H1 (cell line): ENCODE measurements around the gene KIAA1755. TPM values are rescaled to one million over a fixed set of nuclear protein-coding genes. Genes with fewer than 3 reads are reported as not detected.

Source experiments
- CTCF ChIA-PET: fragments of 300-600 bp; sonication (Branson Sonifier 250); formaldehyde crosslinking; loops from one replicate; lab custom pipeline; 2021; ENCODE audit not compliant: partially characterized antibody; lab: Charles Lee
- POLR2A ChIA-PET: fragments of 300-600 bp; sonication (Branson Sonifier 250); formaldehyde crosslinking; loops from one replicate; lab custom pipeline; 2021; ENCODE audit warnings: inconsistent platforms; ENCODE audit not compliant: partially characterized antibody; lab: Charles Lee
- DNase-seq, 2 experiments: peaks; one replicate each; pipeline versions ENCODE4 v3.0.0 to v3.0.0-alpha.2; 2010 to 2022; ENCODE audit warnings: low spot score in 2 of 2, low read depth in 1 of 2, mixed read lengths in 1 of 2
- FAIRE-seq: peaks from 2 replicates; lab custom pipeline; 2011; peaks lifted over from hg19 to GRCh38; lab: Jason Lieb, UNC
- H2AFZ ChIP-seq: 2 replicates; pipeline ENCODE4 v1.8.1; 2012; ENCODE audit warnings: low read length, inconsistent platforms
- H2AK5ac ChIP-seq: 2 replicates; pipeline ENCODE4 v1.6.1; 2013; ENCODE audit warnings: low read depth, low read length
- H2BK120ac ChIP-seq: replicated peaks from 2 replicates; pipeline ENCODE3; 2013; ENCODE audit warnings: low read depth, low read length, inconsistent platforms
- H2BK12ac ChIP-seq: 2 replicates; pipeline ENCODE4 v1.6.1; 2013; ENCODE audit warnings: low read depth, low read length
- H2BK15ac ChIP-seq: 2 replicates; pipeline ENCODE4 v1.6.1; 2013; ENCODE audit warnings: low read length
- H2BK20ac ChIP-seq: 2 replicates; pipeline ENCODE4 v1.6.1; 2013; ENCODE audit warnings: low read length
- H2BK5ac ChIP-seq: 2 replicates; pipeline ENCODE4 v1.6.1; 2013; ENCODE audit warnings: low read depth, low read length
- H3K14ac ChIP-seq: 2 replicates; pipeline ENCODE4 v1.6.1; 2013; ENCODE audit warnings: inconsistent platforms; ENCODE audit not compliant: insufficient read length
- H3K18ac ChIP-seq: 2 replicates; pipeline ENCODE4 v1.6.1; 2013; ENCODE audit warnings: low read length; ENCODE audit errors: extremely low read depth
- H3K23ac ChIP-seq: 2 replicates; pipeline ENCODE4 v1.6.1; 2013; ENCODE audit warnings: inconsistent platforms; ENCODE audit not compliant: insufficient read length
- H3K23me2 ChIP-seq: 2 replicates; pipeline ENCODE4 v1.6.1; 2013; ENCODE audit warnings: low read depth, low read length
- H3K27ac ChIP-seq: 2 replicates; pipeline ENCODE4 v1.6.1; 2011; ENCODE audit warnings: low read depth, low read length, inconsistent platforms
- H3K27me3 ChIP-seq, 4 experiments: replicated peaks in 1 of 4; 1 replicate in 1 of 4; 2 replicates in 3 of 4; pipeline versions ENCODE4 v1.6.1 to v1.8.1; 2011 to 2013; ENCODE audit warnings: low read length in 3 of 4, mild to moderate bottlenecking in 3 of 4, inconsistent platforms in 2 of 4, mixed read lengths in 2 of 4, moderate library complexity in 1 of 4; ENCODE audit not compliant: control insufficient read depth in 3 of 4, insufficient read depth in 3 of 4; ENCODE audit errors: extremely low read depth in 1 of 4
- H3K36me3 ChIP-seq, 4 experiments: 2 replicates each; pipeline versions ENCODE4 v1.6.1 to v1.8.1; 2011 to 2013; ENCODE audit warnings: mild to moderate bottlenecking in 4 of 4, low read length in 3 of 4, moderate library complexity in 2 of 4, control low read depth in 1 of 4, inconsistent platforms in 1 of 4; ENCODE audit not compliant: insufficient read depth in 4 of 4, control insufficient read depth in 2 of 4
- H3K4ac ChIP-seq: replicated peaks from 2 replicates; pipeline ENCODE3; 2013; ENCODE audit warnings: low read length, low read depth, mixed read lengths, inconsistent platforms; ENCODE audit not compliant: insufficient read length
- H3K4me1 ChIP-seq, 4 experiments: replicated peaks in 1 of 4; 1 replicate in 1 of 4; 2 replicates in 3 of 4; pipeline versions ENCODE4 v1.6.1 to v1.8.1; 2011 to 2013; ENCODE audit warnings: low read length in 3 of 4, inconsistent platforms in 2 of 4, mixed read lengths in 1 of 4; ENCODE audit not compliant: insufficient read depth in 4 of 4, control insufficient read depth in 3 of 4
- H3K4me2 ChIP-seq, 2 experiments: 2 replicates each; pipeline versions ENCODE4 v1.6.1 to v1.8.1; 2011 to 2013; ENCODE audit warnings: low read depth in 2 of 2, low read length in 2 of 2, control low read depth in 1 of 2, inconsistent platforms in 1 of 2, mild to moderate bottlenecking in 1 of 2; ENCODE audit not compliant: insufficient read depth in 1 of 2
- H3K4me3 ChIP-seq, 4 experiments: fragments of 200-600, 300-600 bp in 1 of 4; sonication (generic), shearing (Covaris generic), sonication (Bioruptor Twin) in 1 of 4; 2 replicates each; pipeline versions ENCODE4 v1.5.1 to v1.8.1; 2011 to 2016; ENCODE audit warnings: low read length in 4 of 4, low read depth in 3 of 4, control low read depth in 2 of 4, inconsistent platforms in 2 of 4, mild to moderate bottlenecking in 2 of 4, mixed read lengths in 1 of 4, moderate library complexity in 1 of 4; ENCODE audit not compliant: insufficient read depth in 2 of 4; ENCODE audit errors: extremely low read depth in 1 of 4
- H3K56ac ChIP-seq: replicated peaks from 2 replicates; pipeline ENCODE3; 2013; ENCODE audit warnings: low read depth, mild to moderate bottlenecking, mixed read lengths, low read length, inconsistent platforms; ENCODE audit not compliant: insufficient read length
- H3K79me1 ChIP-seq: 2 replicates; pipeline ENCODE4 v1.6.1; 2013; ENCODE audit warnings: low read depth, low read length, control low read depth
- H3K79me2 ChIP-seq, 2 experiments: 2 replicates each; pipeline versions ENCODE4 v1.6.1 to v1.8.1; 2012 to 2013; ENCODE audit warnings: low read length in 2 of 2, mild to moderate bottlenecking in 2 of 2, inconsistent platforms in 1 of 2; ENCODE audit not compliant: insufficient read depth in 2 of 2, control insufficient read depth in 1 of 2
- H3K9ac ChIP-seq, 4 experiments: replicated peaks in 1 of 4; 1 replicate in 1 of 4; 2 replicates in 3 of 4; pipeline versions ENCODE4 v1.6.1 to v1.8.1; 2011 to 2013; ENCODE audit warnings: low read depth in 3 of 4, low read length in 3 of 4, control low read depth in 2 of 4, mild to moderate bottlenecking in 2 of 4, moderate library complexity in 2 of 4, inconsistent platforms in 1 of 4; ENCODE audit errors: extremely low read depth in 1 of 4
- H3K9me3 ChIP-seq, 2 experiments: 2 replicates each; pipeline versions ENCODE4 v1.6.1 to v1.8.1; 2012 to 2013; ENCODE audit warnings: mild to moderate bottlenecking in 2 of 2, moderate library complexity in 2 of 2, control low read depth in 1 of 2, inconsistent platforms in 1 of 2, low read depth in 1 of 2, low read length in 1 of 2, mixed read lengths in 1 of 2; ENCODE audit not compliant: insufficient read depth in 2 of 2
- H4K20me1 ChIP-seq, 2 experiments: replicated peaks in 1 of 2; 2 replicates each; pipeline versions ENCODE3 to v1.8.1; 2011 to 2013; ENCODE audit warnings: inconsistent platforms in 2 of 2, low read length in 2 of 2, mild to moderate bottlenecking in 1 of 2; ENCODE audit not compliant: insufficient read depth in 2 of 2, control insufficient read depth in 1 of 2
- H4K5ac ChIP-seq: 2 replicates; pipeline ENCODE4 v1.6.1; 2013; ENCODE audit warnings: low read length, low read depth, mixed read lengths, inconsistent platforms; ENCODE audit not compliant: insufficient read length
- H4K8ac ChIP-seq: 2 replicates; pipeline ENCODE4 v1.8.0; 2013; ENCODE audit warnings: mild to moderate bottlenecking, moderate library complexity, low read length, inconsistent platforms; ENCODE audit not compliant: insufficient read depth; ENCODE audit errors: extremely low read depth
- H4K91ac ChIP-seq: replicated peaks from 2 replicates; pipeline ENCODE3; 2013; ENCODE audit warnings: low read length, mixed read lengths, inconsistent platforms; ENCODE audit not compliant: insufficient read length
- CHD1 ChIP-seq: IDR thresholded peaks from 2 replicates; pipeline ENCODE4 v1.6.1; 2012; ENCODE audit warnings: low read depth, low read length, improper control_type of control experiment
- EP300 ChIP-seq, 2 experiments: IDR thresholded peaks; 1 replicate in 1 of 2; 2 replicates in 1 of 2; pipeline ENCODE4 v1.6.1; 2011 to 2012; ENCODE audit warnings: low read depth in 2 of 2, low read length in 2 of 2, mild to moderate bottlenecking in 2 of 2, borderline replicate concordance in 1 of 2, inconsistent platforms in 1 of 2, moderate library complexity in 1 of 2
- FOSL1 ChIP-seq: IDR thresholded peaks from 2 replicates; pipeline ENCODE4 v1.6.1; 2011; ENCODE audit warnings: mild to moderate bottlenecking, low read depth, low read length, moderate library complexity; ENCODE audit not compliant: insufficient read depth
- NRF1 ChIP-seq: IDR thresholded peaks from 2 replicates; pipeline ENCODE4 v1.6.1; 2011; ENCODE audit warnings: mild to moderate bottlenecking, low read depth, low read length, improper control_type of control experiment
- RFX5 ChIP-seq: IDR thresholded peaks from 2 replicates; pipeline ENCODE4 v1.6.1; 2011; ENCODE audit warnings: low read depth, low read length, improper control_type of control experiment, borderline replicate concordance
- SP2 ChIP-seq: IDR thresholded peaks from 2 replicates; pipeline ENCODE4 v1.6.1; 2012; ENCODE audit warnings: mild to moderate bottlenecking, low read length, inconsistent platforms
- SRF ChIP-seq: IDR thresholded peaks from 2 replicates; pipeline ENCODE4 v1.6.1; 2011; ENCODE audit warnings: mild to moderate bottlenecking, low read depth, low read length, moderate library complexity
- WGBS, 2 experiments: shearing (Covaris generic) in 1 of 2; methylation state at CpG; one replicate each; pipeline versions ENCODE4 v1.1.6 to v1.1.7; 2013 to 2015; ENCODE audit warnings: low lambda C conversion rate in 2 of 2, mixed read lengths in 2 of 2, inconsistent platforms in 1 of 2, low coverage in 1 of 2, missing lambda C conversion rate in 1 of 2; ENCODE audit not compliant: insufficient replicate concordance in 2 of 2, insufficient coverage in 1 of 2, insufficient read length in 1 of 2; ENCODE audit errors: extremely low coverage in 1 of 2, missing lambda C conversion rate in 1 of 2; 5-methylcytosine and 5-hydroxymethylcytosine counted together
- polyA plus RNA-seq, 7 experiments: library from polyadenylated mRNA; depleted of rRNA in 3 of 7; stranded (reverse) in 5 of 7; unstranded in 2 of 7; fragments of >200 nt in 5 of 7; fragments of 200-250 nt in 2 of 7; gene quantifications; 1 replicate in 5 of 7; 2 replicates in 1 of 7; 4 replicates in 1 of 7; pipeline versions ENCODE4 v1.2.1 to v1.2.3, GENCODE V29; 2011 to 2013; ENCODE audit warnings: missing spikeins in 2 of 7, mixed read lengths in 2 of 7
- total RNA-seq: library from RNA; stranded (reverse); fragmentation: NEBNext Ultra II Directional; extraction: Animal tissue kit (Norgen Biotek cat#: 25700); gene quantifications from 2 replicates; pipeline ENCODE4 v1.2.1, GENCODE V29; 2021

KIAA1755 gene
- total and polyA plus RNA-seq, 2 of the 8 experiments (the other 6 are each of a cell fraction or from before 2014, with no cell fraction given), result 0.23 TPM; not detected in 1

DNA sequence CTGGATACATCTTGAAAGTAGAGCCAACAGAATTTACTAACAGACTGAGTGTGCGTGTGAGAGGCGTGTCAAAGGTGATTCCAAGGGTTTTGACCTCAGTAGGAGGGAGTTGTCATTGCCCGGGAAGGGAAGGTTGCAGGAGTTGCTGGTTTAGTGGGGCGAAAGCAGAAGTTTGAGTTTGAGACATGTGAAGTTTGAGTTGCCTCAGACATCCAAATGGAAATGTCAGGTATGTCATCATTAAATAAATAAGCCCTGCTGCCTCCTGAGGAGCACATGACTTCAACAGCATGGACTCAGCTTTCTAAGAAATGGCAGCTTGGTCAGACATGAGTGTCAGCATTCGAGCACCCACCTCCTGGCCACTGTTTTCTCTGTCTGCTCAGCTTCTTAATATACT is 68.9 kb downstream of the KIAA1755 start:
- no peak overlapping the region for H2BK12ac ChIP-seq
- no peak overlapping the region for H3K18ac ChIP-seq
- H3K79me1 ChIP-seq, result no peaks in the 10 kb centered on the region
- H3K4ac ChIP-seq, result no peak overlapping the region
- ChIA-PET CTCF (interaction anchor here (1.3 to 8.5 kb wide), 6 partner anchors 24 to 118 kb away, joined by 4 to 64 read pairs (median 6); partner anchors contain the start of gene TGM2), POLR2A (no interaction called here)
- no peak overlapping the region for H2AK5ac ChIP-seq
- no peak overlapping the region for H2BK5ac ChIP-seq
- no peak overlapping the region for H4K5ac ChIP-seq
- WGBS, 2 experiments, result 79% methylated on average over 5 of the region's 5 CpGs; no CpG with 5 or more reads in 1 of the 2 experiments
- peaks cover 2% of the 10 kb centered on the region; the same call in 1 of the 2 replicates for H3K23me2 ChIP-seq
- FAIRE-seq (no peak), DNase-seq (no peak)
- H2BK15ac ChIP-seq, result no peak overlapping the region
- H3K27ac ChIP-seq, result no peak overlapping the region
- no peaks in the 10 kb centered on the region for H3K36me3 ChIP-seq
- no peak overlapping the region for H4K8ac ChIP-seq
- H3K4me3 ChIP-seq, result no peak overlapping the region
- no peaks in the 10 kb centered on the region for H3K27me3 ChIP-seq
- no peaks in the 10 kb centered on the region for H4K20me1 ChIP-seq
- H4K91ac ChIP-seq, result no peak overlapping the region
- no peak overlapping the region for H2BK20ac ChIP-seq
- H3K9me3 ChIP-seq, result no peaks in the 10 kb centered on the region
- H3K79me2 ChIP-seq, result no peaks in the 10 kb centered on the region
- H3K9ac ChIP-seq, result no peak overlapping the region
- no peak overlapping the region for H2AFZ ChIP-seq
- no peak overlapping the region for H3K14ac ChIP-seq
- H3K23ac ChIP-seq, result no peak overlapping the region
- no peaks in the 10 kb centered on the region for H3K4me1 ChIP-seq
- no peak overlapping the region for H3K56ac ChIP-seq
- TF ChIP-seq SRF, result no peak
- no peak for TF ChIP-seq SP2
- TF ChIP-seq RFX5, result no peak
- no peak for TF ChIP-seq EP300 (IDR thresholded peaks at IDR 0.05; ENCODE audit: borderline replicate concordance in 1 of 2, low read depth in 2 of 2, low read length in 2 of 2)
- no peak for TF ChIP-seq FOSL1
- TF ChIP-seq CHD1, result no peak
- TF ChIP-seq NRF1, result no peak
- no peak overlapping the region for H2BK120ac ChIP-seq
- no peak overlapping the region for H3K4me2 ChIP-seq
